Pons (tissue), 1 donor: ENCODE measurements around the gene MAMDC2.

Source experiments
- DNase-seq: peaks from one replicate; pipeline ENCODE4 v3.0.0-alpha.2; 2016; ENCODE audit warnings: low spot score

MAMDC2 gene

DNA sequence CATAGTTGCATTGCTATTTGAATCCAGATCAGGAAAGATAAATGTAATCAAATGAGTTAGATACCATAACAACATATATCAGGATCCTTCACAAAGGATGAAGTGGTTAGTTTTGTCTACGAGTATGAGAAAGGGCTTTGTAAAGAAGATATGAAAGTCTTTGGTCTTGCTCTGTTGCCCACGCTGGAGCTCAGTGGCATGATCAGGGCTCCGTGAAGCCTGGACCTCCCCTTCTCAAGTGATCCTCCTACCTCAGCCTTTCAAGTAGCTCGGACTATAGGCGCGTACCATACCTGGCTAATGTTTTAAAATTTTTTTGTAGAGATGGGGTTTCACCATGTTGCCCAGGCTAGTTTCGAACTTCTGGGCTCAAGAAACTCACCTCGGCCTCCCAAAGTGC, 217.0 kb downstream of the MAMDC2 start:
- DNase-seq, result no peak

DNA sequence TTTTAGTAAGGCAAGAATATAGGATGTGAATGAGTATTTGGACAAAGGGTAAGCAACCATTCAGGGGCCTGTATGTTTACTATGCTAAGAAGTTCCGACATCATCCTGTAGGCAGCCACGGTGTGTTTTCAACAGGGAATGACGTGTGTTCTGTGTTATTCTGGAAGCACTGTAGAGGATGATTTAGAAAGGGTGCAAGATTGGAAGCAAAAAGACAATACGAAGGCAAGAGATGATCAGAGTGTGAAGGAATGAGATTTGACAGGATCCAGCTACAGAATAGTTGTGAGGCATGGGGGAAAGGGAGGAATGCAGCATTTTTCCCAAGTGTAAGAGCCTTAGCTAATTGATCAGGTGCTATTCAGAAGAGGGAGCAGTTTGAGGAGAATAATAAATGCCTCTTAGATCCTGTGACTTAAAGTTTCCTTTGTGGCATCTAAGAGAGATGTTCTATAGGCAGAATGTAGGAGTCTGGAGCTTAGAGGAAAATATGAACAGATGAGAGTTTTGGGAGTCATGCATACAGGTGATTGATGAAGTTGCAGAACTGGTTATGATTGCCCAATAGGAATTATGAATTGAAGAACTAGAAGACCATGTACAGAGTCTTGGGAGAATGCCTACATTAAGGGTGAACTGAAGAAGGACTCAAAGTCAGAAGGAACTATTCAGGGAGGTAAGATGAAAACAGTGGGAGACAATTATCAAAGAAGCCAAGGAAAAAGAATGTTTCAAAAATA, 217.7 kb downstream of the MAMDC2 start:
- DNase-seq, result no peak

DNA sequence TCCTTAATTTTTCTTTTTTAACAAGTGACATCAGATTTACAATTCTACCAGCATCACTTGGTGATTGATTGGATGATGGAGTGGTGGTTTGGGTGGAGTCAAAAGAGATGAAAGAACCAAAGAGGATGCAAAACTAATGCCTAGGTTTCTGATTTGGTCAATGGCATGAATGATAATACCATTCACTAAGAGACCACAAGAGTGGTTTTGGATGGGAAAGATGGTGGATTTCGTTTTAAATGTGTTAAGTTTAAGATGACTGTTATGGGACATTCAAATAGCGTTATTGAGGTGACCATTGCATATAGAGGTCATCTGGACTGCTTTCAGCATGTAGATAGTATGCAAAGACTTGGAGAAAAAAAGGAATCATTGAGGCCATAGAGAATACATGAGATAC, 218.7 kb downstream of the MAMDC2 start:
- DNase-seq, result no peak

GRCh38 chr9:70262948-70263347, 219.3 kb downstream of the MAMDC2 start:
- no peak for DNase-seq

DNA sequence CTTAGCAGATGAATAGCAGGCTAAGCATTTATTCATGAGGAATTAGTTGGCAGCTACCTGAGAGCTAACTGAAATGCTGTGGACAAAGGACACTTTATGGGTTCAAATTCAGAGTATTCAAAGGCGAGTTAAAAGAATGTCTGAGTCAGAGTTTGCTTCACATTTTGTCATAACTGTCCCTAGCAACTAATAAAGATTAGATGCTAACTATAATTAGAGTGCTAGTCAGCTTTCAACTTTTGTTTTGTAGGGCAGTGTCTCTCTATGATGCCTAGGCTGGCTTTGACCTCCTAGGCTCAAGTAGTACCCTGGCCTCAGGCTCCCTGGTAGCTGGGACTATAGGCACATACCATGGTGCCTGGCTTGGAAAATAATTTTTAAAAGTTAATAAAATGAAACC, 219.8 kb downstream of the MAMDC2 start:
- no peak for DNase-seq
